Activated CD8-positive, alpha-beta T cell treated with anti-CD3 and anti-CD28 coated beads for 36 hours (primary cell): ENCODE data around the gene YY1. TPM values are rescaled to one million over a fixed set of nuclear protein-coding genes. Genes with fewer than 3 reads are reported as not detected.

Source experiments
- ATAC-seq: fragments of 200-7000 bp; cut with Tn5 transposase; one replicate; pipeline ENCODE4 v1.10.0; 2021; ENCODE audit warnings: mild to moderate bottlenecking, moderate library complexity
- CTCF ChIA-PET: fragments of 350-600 bp; sonication (Branson Sonifier 250); formaldehyde crosslinking; loops from one replicate; lab custom pipeline; 2021; ENCODE audit warnings: antibody characterized with exemption; lab: Charles Lee
- POLR2A ChIA-PET: fragments of 350-600 bp; sonication (Branson Sonifier 250); formaldehyde crosslinking; loops from one replicate; lab custom pipeline; 2021; ENCODE audit warnings: antibody characterized with exemption; lab: Charles Lee
- DNase-seq: peaks from one replicate; pipeline ENCODE4 v3.0.0-alpha.2; 2020
- H3K27ac Mint-ChIP-seq: one replicate; pipeline ENCODE4 v1.8.0; 2021; ENCODE audit warnings: mild to moderate bottlenecking, mixed read lengths
- H3K27me3 Mint-ChIP-seq: one replicate; pipeline ENCODE4 v1.8.0; 2021; ENCODE audit warnings: mixed read lengths
- H3K36me3 Mint-ChIP-seq: one replicate; pipeline ENCODE4 v1.8.0; 2021; ENCODE audit warnings: low read depth, mixed read lengths
- H3K4me1 Mint-ChIP-seq: one replicate; pipeline ENCODE4 v1.8.0; 2021; ENCODE audit warnings: low read depth, mixed read lengths
- H3K4me3 Mint-ChIP-seq: one replicate; pipeline ENCODE4 v1.8.0; 2021; ENCODE audit warnings: mild to moderate bottlenecking, moderate library complexity, mixed read lengths
- H3K9me3 Mint-ChIP-seq: one replicate; pipeline ENCODE4 v1.8.0; 2021; ENCODE audit warnings: mixed read lengths
- CTCF ChIP-seq: fragments of 200-600 bp; IDR thresholded peaks from one replicate; pipeline ENCODE4 v1.8.0; 2022; ENCODE audit warnings: antibody characterized with exemption, mild to moderate bottlenecking
- intact Hi-C: fragments of 100-400 bp; cut with micrococcal nuclease; formaldehyde crosslinking; loops from one replicate; pipeline ENCODE4 v1.10.0; 2022
- total RNA-seq, 2 experiments: library from RNA; stranded (reverse); gene quantifications; one replicate each; pipeline ENCODE4 v1.2.3, GENCODE V29; 2021

The YY1 gene
- total RNA-seq, 2 experiments from 2014 or later: 105 TPM

GRCh38 chr14:100267990-100268389 is 29.0 kb downstream of the YY1 start:
- DNase-seq (no peak), ATAC-seq (no peak)
- ChIA-PET CTCF (interaction anchor here (1.3 to 1.4 kb wide), 2 partner anchors 15 to 18 kb away, joined by 3 to 8 read pairs; no protein-coding TSS in a partner anchor), POLR2A (no interaction called here)
- TF ChIP-seq CTCF: no peak
- intact Hi-C loops: no loop called here
- Mint-ChIP-seq H3K27ac (peak overlapping the region; percentile 50), H3K36me3 (peaks cover 43% of the 10 kb centered on the region), H3K9me3 (no peaks in the 10 kb centered on the region), H3K27me3 (no peaks in the 10 kb centered on the region), H3K4me1 (peaks cover 63% of the 10 kb centered on the region), H3K4me3 (no peak overlapping the region)

DNA sequence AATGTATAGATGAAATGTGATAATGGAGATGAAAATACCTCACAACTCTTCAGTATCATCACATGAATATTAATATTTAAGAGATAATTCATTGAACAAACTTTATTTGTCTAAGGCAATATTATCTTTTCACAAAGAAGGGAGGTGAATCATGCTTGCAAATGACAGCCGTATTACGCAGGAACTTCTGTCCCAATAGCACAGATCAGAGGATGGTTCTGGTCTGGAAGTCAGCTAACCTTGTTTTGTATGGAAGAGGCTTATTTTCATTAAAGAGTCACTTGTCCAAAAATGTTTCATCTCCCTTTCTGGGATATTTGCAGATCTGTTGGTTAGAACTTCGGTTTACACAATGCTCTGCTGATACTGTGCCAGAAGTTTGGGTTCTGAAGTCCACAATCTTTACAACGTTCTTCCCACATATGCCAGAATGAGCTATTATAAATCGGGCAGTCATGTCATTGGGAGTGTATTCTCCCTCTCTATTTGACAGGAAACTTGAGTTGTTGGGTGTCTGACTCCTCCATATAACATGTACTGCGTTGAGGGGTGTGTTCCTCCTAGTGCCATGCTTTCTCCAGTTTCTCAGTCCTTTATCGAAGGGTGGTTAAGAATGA is 29.8 kb downstream of the YY1 start:
- CTCF ChIA-PET: interaction anchor here (0.9 to 1.4 kb wide), 3 partner anchors 15 to 34 kb away, joined by 3 to 8 read pairs (median 3); no protein-coding TSS in a partner anchor
- peaks cover 59% of the 10 kb centered on the region for H3K4me1 Mint-ChIP-seq

DNA sequence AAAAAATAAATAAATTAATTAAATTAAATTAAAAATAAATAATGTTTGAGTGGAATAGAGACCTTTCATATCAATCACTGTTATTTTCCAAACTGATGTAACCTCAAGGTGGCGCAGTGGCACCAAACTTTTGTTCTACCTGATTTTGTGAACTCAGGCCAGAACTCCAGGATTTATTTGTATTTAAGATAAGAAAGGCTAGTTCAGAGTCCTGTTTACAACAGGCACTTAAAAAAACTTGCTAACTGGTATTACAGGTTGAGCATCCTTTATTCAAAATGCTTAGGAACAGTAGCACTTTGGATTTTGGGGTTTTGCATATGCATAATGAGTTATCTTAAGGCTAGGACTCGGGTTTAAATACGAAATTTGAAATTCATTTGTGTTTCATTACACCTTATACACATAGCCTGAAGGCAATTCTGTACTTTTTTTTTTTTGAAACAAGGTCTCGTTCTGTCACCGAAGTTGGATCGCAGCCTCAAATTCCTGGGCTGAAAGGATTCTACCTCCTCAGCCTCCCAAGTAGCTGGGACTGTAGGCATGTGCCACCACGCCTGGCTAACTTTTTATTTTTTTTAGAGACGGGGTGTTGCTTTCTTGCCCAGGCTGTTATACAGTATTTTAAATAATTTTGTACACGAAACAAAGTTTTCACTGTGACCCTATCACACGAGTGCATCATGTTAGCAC is 32.4 kb downstream of the YY1 start:
- Mint-ChIP-seq H3K9me3 (no peaks in the 10 kb centered on the region), H3K27ac (no peak overlapping the region), H3K36me3 (peaks cover 33% of the 10 kb centered on the region), H3K4me3 (no peak overlapping the region), H3K4me1 (peaks cover 66% of the 10 kb centered on the region), H3K27me3 (no peaks in the 10 kb centered on the region)
- intact Hi-C loops: no loop called here
- CTCF ChIA-PET: interaction anchor here (1.3 to 5.7 kb wide), 3 partner anchors 13 to 29 kb away, joined by 7 to 39 read pairs (median 12); no protein-coding TSS in a partner anchor
- no peak for ATAC-seq
- POLR2A ChIA-PET: no interaction called here
- peak; percentile 61 for TF ChIP-seq CTCF
- DNase-seq: peak; percentile 42

More for the DNA sequence above, 29.8 kb downstream of the YY1 start:
- Mint-ChIP-seq H3K9me3 (no peaks in the 10 kb centered on the region), H3K4me3 (no peak overlapping the region), H3K36me3 (peaks cover 38% of the 10 kb centered on the region), H3K27ac (peak overlapping the region; percentile 6), H3K27me3 (no peaks in the 10 kb centered on the region)
- TF ChIP-seq CTCF: no peak
- intact Hi-C loops: no loop called here
- no peak for DNase-seq
- POLR2A ChIA-PET: interaction anchor here (0.6 kb wide), 1 partner anchor 186 kb away, joined by 3 read pairs; no protein-coding TSS in a partner anchor
- ATAC-seq: no peak

DNA sequence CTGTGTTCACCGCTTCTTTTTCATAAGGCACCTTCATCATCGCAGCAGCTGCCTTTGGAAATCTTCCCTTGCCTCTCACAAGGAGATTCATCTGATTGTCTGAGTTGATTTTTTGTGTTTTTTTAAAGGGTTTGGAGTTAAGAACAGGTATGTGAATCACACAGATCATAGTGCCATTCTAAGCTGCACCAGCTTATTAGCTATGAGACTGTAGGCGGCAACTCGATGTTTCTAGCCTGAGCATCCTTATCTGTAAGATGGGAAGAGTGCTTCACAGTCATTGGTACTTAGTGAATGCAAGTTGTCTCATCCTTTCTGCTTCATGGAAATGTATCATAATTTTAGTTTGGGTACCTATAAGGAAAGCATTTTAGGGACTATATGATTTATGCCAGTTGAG is 35.3 kb downstream of the YY1 start:
- CTCF ChIA-PET: interaction anchor here (1.0 to 5.7 kb wide), 4 partner anchors 10 to 81 kb away, joined by 3 to 39 read pairs (median 9); no protein-coding TSS in a partner anchor
- H3K4me3 Mint-ChIP-seq: no peak overlapping the region
- intact Hi-C loops: no loop called here
- ATAC-seq: no peak
- peak overlapping the region; percentile 59 for H3K27ac Mint-ChIP-seq
- H3K36me3 Mint-ChIP-seq: peaks cover 37% of the 10 kb centered on the region
- DNase-seq: no peak
- no peak for TF ChIP-seq CTCF
- no peaks in the 10 kb centered on the region for H3K27me3 Mint-ChIP-seq
- peaks cover 63% of the 10 kb centered on the region for H3K4me1 Mint-ChIP-seq
- no peaks in the 10 kb centered on the region for H3K9me3 Mint-ChIP-seq
- POLR2A ChIA-PET: no interaction called here

GRCh38 chr14:100275214-100275613 is 36.3 kb downstream of the YY1 start:
- Mint-ChIP-seq H3K9me3 (no peaks in the 10 kb centered on the region), H3K4me3 (no peak overlapping the region), H3K36me3 (peaks cover 37% of the 10 kb centered on the region), H3K4me1 (peaks cover 65% of the 10 kb centered on the region), H3K27ac (peak overlapping the region; percentile 59), H3K27me3 (no peaks in the 10 kb centered on the region)
- DNase-seq: no peak
- ATAC-seq: peak; percentile 53
- intact Hi-C loops: no loop called here
- POLR2A ChIA-PET: no interaction called here
- TF ChIP-seq CTCF: no peak
- CTCF ChIA-PET: interaction anchor here (1.3 to 5.7 kb wide), 2 partner anchors 9 to 82 kb away, joined by 6 to 39 read pairs; no protein-coding TSS in a partner anchor
